Osteocyte (in vitro differentiated cells): ENCODE measurements around the gene SETDB1. TPM values are rescaled to one million over a fixed set of nuclear protein-coding genes. Genes with fewer than 3 reads are reported as not detected.

Experiments used
- total RNA-seq: library from RNA; stranded (reverse); gene quantifications from 2 replicates; pipeline ENCODE4 v1.2.1, GENCODE V29; 2021

SETDB1 gene
- total RNA-seq, 1 donor from 2014 or later = 53.5 TPM

Other genes starting within 250 kb of the SETDB1 start
- 26.6 and 27.4 TPM in 2 replicates for gene GOLPH3L, start 229.2 kb upstream of the SETDB1 start, total RNA-seq
- gene HORMAD1, start 205.5 kb upstream of the SETDB1 start, total RNA-seq = not detected in 2 replicates
- 4.4 and 6.9 TPM in 2 replicates for gene CTSS, start 160.6 kb upstream of the SETDB1 start, total RNA-seq
- 51.6 and 53.6 TPM in 2 replicates for gene CTSK, start 118.1 kb upstream of the SETDB1 start, total RNA-seq
- gene ARNT, start 49.8 kb upstream of the SETDB1 start, total RNA-seq = 42.9 and 44.2 TPM in 2 replicates
- gene CTXND2, start 39.2 kb upstream of the SETDB1 start, total RNA-seq = not detected in 2 replicates
- gene CERS2, start 48.5 kb downstream of the SETDB1 start, total RNA-seq = 240 and 261 TPM in 2 replicates
- gene ANXA9, start 55.9 kb downstream of the SETDB1 start, total RNA-seq = not detected in 2 replicates
- 22.2 and 24.3 TPM in 2 replicates for gene MINDY1, start 80.5 kb downstream of the SETDB1 start, total RNA-seq
- 18.2 and 20.5 TPM in 2 replicates for gene PRUNE1, start 82.1 kb downstream of the SETDB1 start, total RNA-seq
- 0.55 and 0.81 TPM in 2 replicates for gene BNIPL, start 110.2 kb downstream of the SETDB1 start, total RNA-seq
- gene C1orf56, start 121.4 kb downstream of the SETDB1 start, total RNA-seq = 4.7 and 5.2 TPM in 2 replicates
- gene CDC42SE1, start 133.3 kb downstream of the SETDB1 start, total RNA-seq = 67.1 and 69.9 TPM in 2 replicates
- 21.0 and 22.1 TPM in 2 replicates for gene MLLT11, start 134.0 kb downstream of the SETDB1 start, total RNA-seq
- gene GABPB2, start 144.4 kb downstream of the SETDB1 start, total RNA-seq = 11.1 and 12.4 TPM in 2 replicates
- 24.7 and 28.2 TPM in 2 replicates for gene SEMA6C, start 220.3 kb downstream of the SETDB1 start, total RNA-seq
- gene TNFAIP8L2, start 230.3 kb downstream of the SETDB1 start, total RNA-seq = not detected in 2 replicates
- 12.6 and 13.3 TPM in 2 replicates for gene LYSMD1, start 239.5 kb downstream of the SETDB1 start, total RNA-seq
- gene SCNM1, start 239.8 kb downstream of the SETDB1 start, total RNA-seq = 45.0 and 49.8 TPM in 2 replicates
- gene TMOD4, start 249.6 kb downstream of the SETDB1 start, total RNA-seq = 2.8 TPM in 1 of 2 replicates, not detected in the other